DOHH2 (cell line): ENCODE measurements around the gene IER5L.

ENCODE experiments used
- EZH2phosphoT487 ChIP-seq: fragments of 200-600 bp; sonication (generic); IDR thresholded peaks from 2 replicates; pipeline ENCODE4 v1.6.1; 2017; ENCODE audit warnings: borderline replicate concordance, mild to moderate bottlenecking, antibody characterized with exemption, low read length, moderate library complexity, mixed read lengths
- TF ChIP-seq, protein P1 (sequence below): fragments of 200-600 bp; sonication (generic); IDR thresholded peaks from one replicate; pipeline ENCODE4 v1.5.1; 2014; ENCODE audit warnings: antibody characterized with exemption, mild to moderate bottlenecking, low read depth, low read length; ENCODE audit not compliant: poor library complexity, severe bottlenecking

DNA sequence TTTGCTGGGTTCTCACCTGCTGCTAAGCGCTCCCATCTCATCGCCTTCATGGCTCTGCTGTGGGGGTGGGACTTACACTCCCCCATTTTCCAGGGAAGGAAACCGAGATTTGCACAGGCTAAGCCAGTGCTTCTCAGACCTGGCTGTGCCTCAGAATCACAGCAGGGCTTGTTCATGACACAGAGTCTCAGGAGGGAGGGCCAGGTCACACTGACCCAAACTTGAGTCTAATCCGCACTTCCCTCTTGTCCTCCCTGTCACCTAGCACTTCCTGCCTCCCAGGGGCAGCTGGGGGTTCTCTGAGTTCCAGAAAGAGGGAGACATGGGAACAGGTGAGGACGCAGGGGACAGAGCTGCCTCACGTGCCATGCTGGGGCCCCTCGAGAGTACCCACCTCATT lies 15.6 kb upstream of the IER5L start:
- TF ChIP-seq, protein P1, sequence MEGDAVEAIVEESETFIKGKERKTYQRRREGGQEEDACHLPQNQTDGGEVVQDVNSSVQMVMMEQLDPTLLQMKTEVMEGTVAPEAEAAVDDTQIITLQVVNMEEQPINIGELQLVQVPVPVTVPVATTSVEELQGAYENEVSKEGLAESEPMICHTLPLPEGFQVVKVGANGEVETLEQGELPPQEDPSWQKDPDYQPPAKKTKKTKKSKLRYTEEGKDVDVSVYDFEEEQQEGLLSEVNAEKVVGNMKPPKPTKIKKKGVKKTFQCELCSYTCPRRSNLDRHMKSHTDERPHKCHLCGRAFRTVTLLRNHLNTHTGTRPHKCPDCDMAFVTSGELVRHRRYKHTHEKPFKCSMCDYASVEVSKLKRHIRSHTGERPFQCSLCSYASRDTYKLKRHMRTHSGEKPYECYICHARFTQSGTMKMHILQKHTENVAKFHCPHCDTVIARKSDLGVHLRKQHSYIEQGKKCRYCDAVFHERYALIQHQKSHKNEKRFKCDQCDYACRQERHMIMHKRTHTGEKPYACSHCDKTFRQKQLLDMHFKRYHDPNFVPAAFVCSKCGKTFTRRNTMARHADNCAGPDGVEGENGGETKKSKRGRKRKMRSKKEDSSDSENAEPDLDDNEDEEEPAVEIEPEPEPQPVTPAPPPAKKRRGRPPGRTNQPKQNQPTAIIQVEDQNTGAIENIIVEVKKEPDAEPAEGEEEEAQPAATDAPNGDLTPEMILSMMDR: no peak
- TF ChIP-seq EZH2phosphoT487: no peak
